CD4-positive, alpha-beta T cell treated with Interferon alpha-2 for 1 hour (primary cell): ENCODE measurements around the gene RGS4.

Experiments
- DNase-seq, 2 donors: peaks; one replicate each; pipeline ENCODE4 v3.0.0-alpha.2; 2020 to 2022

Gene RGS4

DNA sequence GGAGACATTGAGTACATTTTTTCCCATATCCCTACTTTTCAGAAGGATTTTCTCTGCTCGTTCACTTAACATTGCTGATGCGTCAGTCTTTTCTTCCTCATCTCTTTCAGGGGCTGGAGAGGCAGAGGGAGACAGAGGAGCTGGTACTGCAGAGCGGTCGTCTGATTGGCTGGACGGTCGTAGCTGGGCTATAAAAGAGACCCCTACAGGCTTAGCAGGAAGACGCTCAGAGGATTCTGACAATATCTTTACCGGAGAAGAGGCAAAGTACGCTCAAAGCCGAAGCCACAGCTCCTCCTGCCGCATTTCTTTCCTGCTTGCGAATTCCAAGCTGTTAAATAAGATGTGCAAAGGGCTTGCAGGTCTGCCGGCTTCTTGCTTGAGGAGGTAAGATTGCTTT is at the start of gene RGS4:
TSS of gene RGS4 (plus strand) at position 220 of the 400 bp plus-strand sequence. CDS start at position 344, 124 bp downstream.
- DNase-seq: no peak

- DNase-seq: no peak
Observed at GRCh38 chr1:163022129-163022528, 47.0 kb upstream of the RGS4 start.

DNA sequence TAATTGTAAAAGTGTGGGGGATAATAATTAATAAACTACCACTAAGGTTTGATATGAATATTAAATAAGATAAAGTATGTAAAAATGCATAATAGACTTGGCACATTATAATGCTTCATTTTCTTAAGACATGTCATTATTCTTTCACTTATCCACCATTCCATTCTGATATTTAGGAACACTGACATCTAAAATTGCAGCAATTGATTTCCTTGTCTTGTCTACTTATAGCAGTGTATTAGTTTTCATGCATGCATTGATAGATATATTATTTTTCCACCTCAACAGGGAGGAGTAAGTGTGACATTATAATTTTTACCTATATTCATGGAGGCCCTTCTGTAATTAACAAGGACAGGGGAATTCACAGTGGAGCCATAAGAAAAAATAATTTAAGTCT is 41.6 kb upstream of the RGS4 start:
- no peak for DNase-seq

DNA sequence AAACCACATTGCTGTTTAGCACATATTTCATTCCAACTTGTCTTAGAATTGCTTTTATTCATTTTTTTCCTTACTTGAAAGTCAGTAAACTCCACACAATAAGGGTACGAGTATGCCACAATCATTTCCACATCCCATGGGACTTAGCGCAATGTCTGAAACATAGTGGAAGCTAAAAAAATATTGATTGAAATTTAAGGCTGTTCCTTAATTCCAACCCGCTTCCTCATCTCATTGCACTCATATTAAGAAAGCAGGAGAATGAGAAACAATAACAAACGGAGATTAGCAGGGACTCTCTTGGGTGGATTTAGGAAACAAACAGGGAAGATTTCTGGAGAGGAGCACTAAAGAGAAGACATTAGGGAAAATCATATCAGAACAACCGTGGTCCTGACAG is 39.3 kb upstream of the RGS4 start:
- DNase-seq: no peak

DNA sequence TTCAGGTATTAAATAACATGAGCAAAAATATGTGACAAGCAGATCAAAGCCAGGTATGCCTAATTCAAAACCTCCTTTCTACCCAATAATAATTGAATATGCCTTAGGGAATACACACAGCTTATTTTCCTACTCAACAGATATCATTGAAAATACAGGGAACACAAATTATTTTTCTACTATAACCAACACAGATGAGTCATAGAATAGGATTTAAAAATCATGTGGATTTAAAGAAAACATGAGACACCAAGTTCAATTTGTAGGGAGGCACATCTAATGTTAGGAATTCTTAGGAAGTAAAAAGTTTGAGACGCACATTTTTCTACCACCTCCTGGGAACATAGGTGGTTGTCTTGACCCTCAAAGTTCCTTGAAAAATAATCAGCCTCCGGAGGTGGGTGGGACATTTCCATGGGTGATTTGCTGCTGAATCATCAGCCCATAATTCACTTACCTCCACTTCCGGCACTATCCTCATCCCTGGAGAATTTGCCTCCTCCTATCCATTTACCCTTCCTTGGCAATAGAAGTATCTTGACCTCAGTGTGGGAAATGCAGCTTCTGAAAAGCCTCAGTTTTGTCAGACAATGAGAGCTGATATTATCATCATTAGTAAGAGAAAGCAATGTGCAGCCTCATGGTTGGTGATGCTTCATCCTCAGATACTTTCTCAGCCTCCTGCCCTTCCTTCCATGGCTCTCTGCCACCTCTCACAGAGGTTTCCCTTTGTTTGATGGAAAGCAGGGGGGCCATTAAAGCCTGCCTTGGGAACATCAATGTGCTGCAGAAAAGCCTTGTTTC is 33.5 kb upstream of the RGS4 start:
- no peak for DNase-seq

- no peak for DNase-seq
Observed at GRCh38 chr1:163036671-163037070, 32.5 kb upstream of the RGS4 start.

GRCh38 chr1:163038928-163039706 is 30.0 kb upstream of the RGS4 start:
- no peak for DNase-seq

DNA sequence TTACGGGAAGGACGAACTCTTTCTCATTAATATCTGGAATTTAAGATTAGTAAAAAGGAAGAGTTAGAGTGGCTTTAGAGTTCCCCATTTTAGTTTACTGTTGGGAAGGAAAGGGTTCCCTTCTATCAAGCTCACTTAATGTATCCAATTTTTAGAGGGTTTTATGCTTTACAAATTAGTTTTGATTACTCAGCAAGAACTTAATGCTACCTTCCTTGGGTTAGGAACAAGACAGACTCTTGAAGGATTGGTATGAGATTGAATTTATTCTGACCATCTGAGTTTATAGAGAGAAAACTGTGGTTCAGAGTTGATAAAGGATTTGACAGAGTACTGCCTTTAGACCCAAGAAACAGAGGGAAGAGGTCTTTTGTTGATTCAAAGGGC is 29.5 kb upstream of the RGS4 start:
- no peak for DNase-seq

- DNase-seq: no peak
Observed at GRCh38 chr1:163046071-163046470, 23.1 kb upstream of the RGS4 start.

GRCh38 chr1:163047951-163048659 is 21.1 kb upstream of the RGS4 start:
- no peak for DNase-seq

DNA sequence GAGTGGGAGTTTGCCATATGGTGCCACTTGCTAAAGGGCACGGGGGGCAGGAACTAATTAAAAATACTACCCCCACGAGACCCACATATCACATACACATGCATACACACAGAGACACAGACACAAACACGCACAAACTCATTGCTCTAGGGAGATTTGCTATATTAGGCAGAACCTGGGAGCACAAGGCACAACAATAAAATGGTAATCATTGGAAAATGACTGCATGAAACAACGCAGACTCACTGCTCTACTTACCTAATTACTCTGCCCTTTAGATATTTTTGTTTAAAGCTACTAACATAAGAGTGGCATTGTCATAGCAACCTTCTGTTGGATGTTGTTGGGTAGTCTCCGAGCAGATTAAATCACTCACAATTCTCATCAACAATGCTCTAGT is 20.3 kb upstream of the RGS4 start:
- DNase-seq: no peak

DNA sequence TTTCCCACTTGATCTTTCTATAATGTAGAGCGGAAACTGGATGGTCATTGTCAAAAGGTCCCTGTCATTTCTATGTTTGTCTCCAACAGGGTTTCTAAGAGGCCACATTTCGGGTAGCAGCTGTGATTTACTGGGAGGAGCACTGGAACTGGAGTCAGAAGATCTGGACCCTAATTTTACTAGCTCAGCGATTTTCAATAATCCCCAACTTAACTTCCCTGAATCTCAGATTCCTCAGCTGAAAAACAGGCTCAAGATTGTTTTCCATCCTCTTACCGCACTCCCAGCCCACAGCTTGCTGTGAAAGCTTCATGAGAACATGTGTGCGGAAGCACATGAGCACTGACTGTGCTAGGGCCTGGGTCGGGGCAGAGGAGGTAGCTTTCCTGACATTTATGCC is 19.9 kb upstream of the RGS4 start:
- no peak for DNase-seq

GRCh38 chr1:163050496-163050895 is 18.7 kb upstream of the RGS4 start:
- no peak for DNase-seq

GRCh38 chr1:163054181-163054591 is 15.0 kb upstream of the RGS4 start:
- no peak for DNase-seq

- DNase-seq: no peak
Observed at GRCh38 chr1:163055005-163055404, 14.2 kb upstream of the RGS4 start.

- DNase-seq: no peak
Observed at GRCh38 chr1:163055531-163055930, 13.6 kb upstream of the RGS4 start.

GRCh38 chr1:163056831-163057230 is 12.3 kb upstream of the RGS4 start:
- no peak for DNase-seq

- DNase-seq: no peak
Observed at GRCh38 chr1:163060343-163061007, 8.7 kb upstream of the RGS4 start.

DNA sequence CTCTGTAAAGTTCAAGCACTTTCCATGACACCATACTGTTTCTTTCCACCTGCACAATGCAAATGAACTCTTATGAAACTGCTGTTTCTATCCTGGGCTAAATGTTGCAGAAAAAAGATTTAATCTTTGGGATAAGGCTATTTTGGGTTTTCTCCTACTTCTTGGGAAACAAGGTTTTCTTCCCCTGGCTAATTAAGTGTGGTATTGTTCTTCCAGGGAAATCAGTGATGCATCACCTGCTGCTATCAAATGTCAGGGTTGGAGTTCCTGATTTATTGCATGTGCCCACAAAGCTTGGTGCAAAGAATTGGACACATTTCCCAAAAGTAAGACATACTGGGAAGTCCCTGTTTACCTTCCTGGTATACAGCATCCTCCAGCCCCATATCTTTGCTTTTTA is 6.0 kb upstream of the RGS4 start:
- no peak for DNase-seq

GRCh38 chr1:163063610-163064009 is 5.6 kb upstream of the RGS4 start:
- DNase-seq: no peak

GRCh38 chr1:163066168-163066567 is 3.0 kb upstream of the RGS4 start:
- DNase-seq: no peak

GRCh38 chr1:163066686-163067085 is 2.5 kb upstream of the RGS4 start:
- no peak for DNase-seq

GRCh38 chr1:163068716-163069115 is 445 bp upstream of the RGS4 start:
- DNase-seq: no peak
